SH-SY5Y (cell line): Measurements from ENCODE around the gene SFXN4.

Experiments
- GATA2 ChIP-seq: IDR thresholded peaks from 2 replicates; pipeline ENCODE4 v1.6.1; 2011; ENCODE audit warnings: mild to moderate bottlenecking, low read depth, low read length
- GATA3 ChIP-seq: IDR thresholded peaks from 2 replicates; pipeline ENCODE4 v1.6.1; 2011; ENCODE audit warnings: low read depth, mild to moderate bottlenecking, low read length, moderate library complexity

SFXN4 gene

GRCh38 chr10:119166564-119166963 is 1.1 kb upstream of the SFXN4 start:
- TF ChIP-seq GATA2 = no peak
- TF ChIP-seq GATA3 = no peak

- TF ChIP-seq GATA2 (no peak), GATA3 (no peak)
Observed at GRCh38 chr10:119166118-119166500, 595 bp upstream of the SFXN4 start.

GRCh38 chr10:119162452-119163092 is 2.9 kb downstream of the SFXN4 start:
- TF ChIP-seq GATA3 (no peak), GATA2 (no peak)

- no peak for TF ChIP-seq GATA3
- no peak for TF ChIP-seq GATA2
Observed at GRCh38 chr10:119161680-119162451, 3.6 kb downstream of the SFXN4 start.

DNA sequence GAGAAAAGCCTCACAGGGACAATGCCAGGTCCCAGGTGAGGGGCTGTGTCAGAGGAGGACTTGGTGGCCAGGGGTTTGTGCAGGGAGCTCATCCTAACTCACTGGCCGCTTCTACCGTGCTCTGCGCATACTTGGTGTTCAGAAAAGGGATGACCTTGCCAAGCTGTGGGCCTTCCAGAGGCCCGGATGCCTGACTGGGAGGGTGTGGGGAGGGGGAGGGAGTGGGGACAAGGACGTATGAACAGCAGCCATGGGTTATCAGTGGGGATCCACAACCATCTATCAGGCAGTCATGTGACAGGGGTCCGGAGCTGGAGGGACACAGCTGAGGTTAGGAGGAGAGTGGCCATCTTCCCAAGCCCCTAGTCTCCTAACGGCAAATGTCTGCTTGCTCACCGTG is 6.2 kb downstream of the SFXN4 start:
- TF ChIP-seq GATA2 = no peak
- TF ChIP-seq GATA3 = no peak

GRCh38 chr10:119153661-119154060 is 11.9 kb downstream of the SFXN4 start:
- TF ChIP-seq GATA3 = no peak
- TF ChIP-seq GATA2 = no peak

DNA sequence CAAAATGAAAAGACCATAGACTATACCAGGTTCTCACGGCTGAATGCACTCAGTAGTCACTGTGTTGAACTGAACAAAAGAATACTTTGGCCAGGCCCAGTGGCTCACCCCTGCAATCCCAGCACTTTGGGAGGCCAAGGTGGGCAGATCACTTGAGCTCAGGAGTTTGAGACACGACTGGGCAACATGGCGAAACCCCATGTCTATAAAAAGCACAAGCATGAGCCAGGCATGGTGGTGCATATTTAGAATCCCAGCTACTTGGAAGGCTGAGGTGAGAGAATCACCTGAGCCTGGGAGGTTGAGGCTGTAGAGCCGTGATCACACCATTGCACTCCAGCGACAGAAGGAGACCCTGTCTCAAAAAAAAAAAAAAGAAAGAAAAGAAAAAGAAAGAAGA is 12.5 kb downstream of the SFXN4 start:
- no peak for TF ChIP-seq GATA3
- TF ChIP-seq GATA2 = no peak

GRCh38 chr10:119149729-119150128 is 15.8 kb downstream of the SFXN4 start:
- TF ChIP-seq GATA3 (no peak), GATA2 (no peak)

- TF ChIP-seq GATA2 (no peak), GATA3 (no peak)
Observed at GRCh38 chr10:119149157-119149556, 16.4 kb downstream of the SFXN4 start.

DNA sequence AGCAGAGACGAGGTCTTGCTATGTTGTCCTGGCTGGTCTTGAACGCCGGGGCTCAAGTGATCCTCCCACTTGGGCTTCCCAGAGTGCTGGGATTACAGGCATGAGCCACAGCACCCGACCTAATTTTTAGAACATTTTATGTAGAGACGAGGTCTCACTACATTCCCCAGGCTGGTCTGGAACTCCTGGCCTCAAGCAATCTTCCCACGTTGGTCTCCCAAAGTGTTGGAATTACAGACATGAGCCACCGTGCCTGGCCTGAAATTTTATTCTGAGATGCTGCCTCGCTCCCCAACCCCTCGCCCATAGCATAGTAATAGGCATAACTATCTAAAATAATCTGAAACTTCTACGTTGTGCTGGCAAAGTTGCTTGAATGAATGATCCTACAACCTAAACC is 21.9 kb downstream of the SFXN4 start:
- TF ChIP-seq GATA2 (no peak), GATA3 (no peak)

GRCh38 chr10:119140603-119141245 is 24.8 kb downstream of the SFXN4 start:
- TF ChIP-seq GATA2 (no peak), GATA3 (no peak)

GRCh38 chr10:119139464-119140067 is 25.9 kb downstream of the SFXN4 start:
- no peak for TF ChIP-seq GATA3
- TF ChIP-seq GATA2 = no peak

DNA sequence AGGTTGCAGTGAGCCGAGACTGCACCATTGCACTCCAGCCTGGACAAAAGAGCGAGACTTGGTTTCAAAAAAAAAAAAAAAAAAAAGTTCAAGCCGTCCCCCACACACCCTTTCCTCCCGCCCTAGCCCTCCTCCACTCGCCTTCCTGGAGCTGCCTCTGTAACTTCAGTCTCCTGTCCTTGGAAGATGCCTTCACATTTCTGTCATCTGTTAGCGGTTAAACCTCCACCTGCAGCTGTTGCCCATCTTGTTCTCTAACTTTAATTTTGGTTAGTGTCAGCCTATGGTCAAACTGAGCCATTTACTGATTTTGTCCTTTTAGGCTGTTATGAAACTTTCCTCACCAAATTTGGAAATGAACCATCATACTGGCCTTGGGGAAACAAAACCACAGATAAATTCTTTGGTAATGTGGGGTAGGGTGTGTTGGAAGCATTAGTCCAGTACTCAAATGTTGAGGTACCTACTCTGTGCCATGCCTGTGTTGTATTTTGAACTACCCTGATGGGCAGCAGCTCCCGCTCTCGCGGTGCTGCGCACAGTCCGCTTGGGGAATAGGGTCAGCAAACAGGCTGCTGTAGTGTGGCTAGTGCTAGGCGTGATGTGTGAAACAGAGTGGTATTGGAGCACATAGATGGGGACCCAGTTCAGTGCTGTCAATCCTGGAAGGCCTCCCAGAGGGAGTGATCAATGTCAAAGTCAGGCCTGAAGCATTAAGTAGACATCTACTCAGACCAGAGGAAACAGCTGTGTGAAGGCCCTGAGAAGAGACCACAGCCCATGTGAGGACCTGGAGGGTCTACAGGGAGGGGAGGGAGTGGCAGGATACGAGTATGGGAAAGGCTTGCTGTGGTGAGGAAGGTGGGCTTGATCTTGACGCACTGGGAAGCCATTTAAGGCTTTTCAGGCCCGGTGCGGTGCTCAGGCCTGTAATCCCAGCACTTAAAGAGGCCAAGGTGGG is 26.9 kb downstream of the SFXN4 start:
- no peak for TF ChIP-seq GATA3
- no peak for TF ChIP-seq GATA2

DNA sequence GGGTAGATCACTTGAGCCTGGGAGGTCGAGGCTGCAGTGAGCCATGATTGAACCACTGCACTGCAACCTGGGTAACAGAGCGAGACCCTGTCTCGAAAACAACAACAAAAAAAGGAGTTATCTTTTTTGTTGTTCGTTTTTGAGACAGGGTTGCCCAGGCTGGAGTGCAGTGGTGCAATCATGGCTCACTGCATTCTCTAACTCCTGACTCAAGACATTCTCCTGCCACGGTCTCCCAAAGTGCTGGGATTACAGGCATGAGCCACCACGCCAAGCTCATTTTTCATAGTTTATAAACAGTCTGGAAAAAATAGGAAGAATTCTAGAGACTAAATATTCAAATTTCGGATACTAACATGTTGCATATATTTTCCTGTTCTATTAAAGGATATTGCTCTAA is 29.4 kb downstream of the SFXN4 start:
- TF ChIP-seq GATA2 (no peak), GATA3 (no peak)
